GM13976 (cell line): ENCODE results near the gene FAF1.

Experiments
- DNase-seq: peaks from one replicate; pipeline ENCODE4 v3.0.0; 2012; ENCODE audit warnings: low spot score
- in situ Hi-C: fragments of 300-500 bp; cut with MboI; formaldehyde crosslinking; loops from one replicate; pipeline ENCODE4 v1.12.0; 2022; ENCODE audit warnings: low sequenced_read_pairs, mixed read lengths, inconsistent platforms; ENCODE audit not compliant: unreplicated experiment
- TF ChIP-seq, protein P1 (sequence below): IDR thresholded peaks from 2 replicates; pipeline ENCODE4 v1.5.1; 2012; ENCODE audit warnings: borderline replicate concordance, mild to moderate bottlenecking; ENCODE audit not compliant: insufficient read depth; ENCODE audit errors: extremely low read depth, missing control alignments, control extremely low read depth

Gene FAF1

GRCh38 chr1:50487725-50488124 is 472.3 kb downstream of the FAF1 start:
- TF ChIP-seq, protein P1, sequence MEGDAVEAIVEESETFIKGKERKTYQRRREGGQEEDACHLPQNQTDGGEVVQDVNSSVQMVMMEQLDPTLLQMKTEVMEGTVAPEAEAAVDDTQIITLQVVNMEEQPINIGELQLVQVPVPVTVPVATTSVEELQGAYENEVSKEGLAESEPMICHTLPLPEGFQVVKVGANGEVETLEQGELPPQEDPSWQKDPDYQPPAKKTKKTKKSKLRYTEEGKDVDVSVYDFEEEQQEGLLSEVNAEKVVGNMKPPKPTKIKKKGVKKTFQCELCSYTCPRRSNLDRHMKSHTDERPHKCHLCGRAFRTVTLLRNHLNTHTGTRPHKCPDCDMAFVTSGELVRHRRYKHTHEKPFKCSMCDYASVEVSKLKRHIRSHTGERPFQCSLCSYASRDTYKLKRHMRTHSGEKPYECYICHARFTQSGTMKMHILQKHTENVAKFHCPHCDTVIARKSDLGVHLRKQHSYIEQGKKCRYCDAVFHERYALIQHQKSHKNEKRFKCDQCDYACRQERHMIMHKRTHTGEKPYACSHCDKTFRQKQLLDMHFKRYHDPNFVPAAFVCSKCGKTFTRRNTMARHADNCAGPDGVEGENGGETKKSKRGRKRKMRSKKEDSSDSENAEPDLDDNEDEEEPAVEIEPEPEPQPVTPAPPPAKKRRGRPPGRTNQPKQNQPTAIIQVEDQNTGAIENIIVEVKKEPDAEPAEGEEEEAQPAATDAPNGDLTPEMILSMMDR = no peak
- in situ Hi-C loops = no loop called here
- no peak for DNase-seq

DNA sequence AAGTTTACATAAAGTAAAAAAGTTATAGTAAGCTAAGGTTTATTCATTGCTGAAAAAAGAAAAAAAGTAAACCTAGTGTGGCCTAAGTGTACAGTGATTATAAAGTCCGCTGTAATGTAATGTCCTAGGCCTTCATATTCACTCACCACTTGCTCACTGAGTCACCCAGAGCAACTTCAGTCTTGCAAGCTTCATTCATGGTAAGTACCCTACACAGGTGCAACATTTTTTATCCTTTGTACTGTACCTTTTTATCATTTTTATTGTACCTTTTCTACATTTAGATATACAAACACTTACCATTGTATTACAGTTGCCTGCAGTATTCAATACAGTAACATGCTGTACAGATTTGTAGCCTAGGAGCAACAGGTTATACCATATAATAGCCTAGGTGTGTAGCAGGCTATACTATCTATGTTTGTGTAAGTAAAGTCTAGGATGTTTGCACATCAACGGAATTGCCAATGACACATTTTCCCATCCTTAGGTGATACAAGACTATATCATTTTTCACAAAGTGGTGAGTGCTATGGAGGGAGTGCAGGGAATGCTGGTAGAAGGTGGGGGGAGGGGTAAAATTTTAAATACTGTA is 478.8 kb downstream of the FAF1 start:
- TF ChIP-seq, protein P1 = no peak
- no peak for DNase-seq
- in situ Hi-C loops = no loop called here

DNA sequence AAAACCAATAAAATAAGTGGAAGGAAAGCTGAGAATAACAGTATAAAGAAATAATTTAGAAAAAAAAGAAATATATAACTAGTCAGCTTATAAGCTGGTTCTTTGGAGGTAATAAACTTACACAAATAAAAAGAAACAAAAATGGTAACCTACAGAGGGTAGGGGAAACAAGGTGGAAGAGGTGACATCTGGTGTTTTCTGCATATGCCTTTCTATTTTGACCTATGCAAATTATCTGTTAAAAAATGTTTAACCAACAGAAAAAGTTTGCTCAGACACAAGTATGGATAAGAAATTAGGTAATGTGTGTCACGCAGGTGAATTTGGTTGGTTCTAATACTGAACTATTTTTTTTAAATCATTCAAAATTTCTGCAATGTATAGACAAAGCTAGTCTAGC is 483.3 kb downstream of the FAF1 start:
- no peak for DNase-seq
- in situ Hi-C loops = no loop called here
- TF ChIP-seq, protein P1 = no peak

GRCh38 chr1:50474859-50475809 is 484.9 kb downstream of the FAF1 start:
- in situ Hi-C loops = no loop called here
- TF ChIP-seq, protein P1 = no peak
- DNase-seq = no peak

- in situ Hi-C loops = no loop called here
- no peak for DNase-seq
- TF ChIP-seq, protein P1 = no peak
Measured at GRCh38 chr1:50473513-50473912, 486.6 kb downstream of the FAF1 start.

- in situ Hi-C loops = no loop called here
- no peak for DNase-seq
- TF ChIP-seq, protein P1 = no peak
Measured at GRCh38 chr1:50471967-50472366, 488.1 kb downstream of the FAF1 start.
